GM15510 (cell line): ENCODE results near the gene BRINP2.

Experiments used
- POLR2A ChIP-seq: IDR thresholded peaks from 3 replicates; pipeline ENCODE4 v1.6.1; 2011; ENCODE audit warnings: borderline replicate concordance; ENCODE audit not compliant: insufficient read length; ENCODE audit errors: extremely low read depth

The BRINP2 gene

DNA sequence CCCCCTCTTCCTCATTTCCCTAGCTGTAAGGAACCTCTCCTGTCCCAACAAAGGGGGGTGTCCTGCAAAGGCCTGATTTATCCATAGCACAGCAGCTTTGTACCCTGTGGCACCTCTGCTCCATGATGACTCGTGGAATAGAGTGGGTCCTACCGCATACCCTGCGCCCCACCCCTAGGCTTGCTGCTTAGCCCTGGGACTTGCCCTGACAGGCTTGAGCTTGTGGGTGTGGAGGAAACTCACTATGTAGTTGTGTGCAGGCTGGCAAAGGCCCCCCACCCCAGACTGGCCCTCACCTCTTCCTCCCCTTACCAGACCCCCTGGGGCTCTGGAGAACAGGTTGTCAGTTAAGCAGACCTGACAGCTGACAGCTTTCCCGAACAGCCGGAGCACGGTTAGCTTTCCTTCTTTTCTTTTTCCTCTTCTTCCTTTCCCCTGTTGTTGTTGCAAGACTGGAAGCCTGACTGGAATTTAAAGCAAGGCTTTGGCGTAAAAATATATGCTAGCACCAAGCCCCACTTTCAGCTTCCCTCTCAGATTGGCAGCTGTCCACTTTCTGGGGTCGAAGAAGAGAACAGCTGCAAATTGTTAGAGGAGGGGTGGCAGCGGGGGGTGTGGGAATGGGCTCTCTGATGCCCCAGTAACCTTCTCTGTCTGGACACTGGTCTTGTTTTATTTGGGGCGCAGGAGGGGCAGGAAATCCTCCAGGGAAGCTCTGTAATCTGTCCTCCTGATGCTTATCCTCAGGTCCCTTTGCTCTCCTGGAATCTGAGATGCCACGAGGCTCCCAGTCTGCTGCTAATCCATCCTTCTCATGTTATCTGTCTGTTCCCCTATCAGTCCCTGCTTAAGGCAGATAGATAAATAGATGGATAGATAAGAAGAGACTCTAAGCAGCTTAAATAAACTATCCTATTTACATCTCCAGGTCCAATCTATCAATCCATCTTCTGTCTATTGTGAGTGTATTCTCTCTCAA, 134.6 kb downstream of the BRINP2 start:
- TF ChIP-seq POLR2A: no peak

DNA sequence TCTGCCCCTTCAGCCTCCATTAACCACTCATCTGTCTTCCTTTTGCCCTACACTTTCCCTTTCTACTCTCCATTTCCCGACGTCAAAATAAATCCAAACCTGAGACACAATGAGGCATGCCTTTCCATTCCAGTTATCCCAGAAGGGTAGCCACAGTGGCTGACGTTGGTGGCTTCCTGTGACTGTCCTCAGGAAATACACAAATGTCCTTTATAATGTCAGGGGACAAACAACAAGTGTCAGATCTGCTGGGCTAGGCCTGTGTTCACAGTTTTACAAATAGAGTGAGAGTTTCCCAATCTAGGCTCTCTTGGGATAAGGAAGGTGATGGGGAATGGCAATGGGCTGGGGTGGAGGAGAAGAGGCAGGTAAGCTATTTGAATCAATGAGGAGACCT, 135.3 kb downstream of the BRINP2 start:
- no peak for TF ChIP-seq POLR2A

DNA sequence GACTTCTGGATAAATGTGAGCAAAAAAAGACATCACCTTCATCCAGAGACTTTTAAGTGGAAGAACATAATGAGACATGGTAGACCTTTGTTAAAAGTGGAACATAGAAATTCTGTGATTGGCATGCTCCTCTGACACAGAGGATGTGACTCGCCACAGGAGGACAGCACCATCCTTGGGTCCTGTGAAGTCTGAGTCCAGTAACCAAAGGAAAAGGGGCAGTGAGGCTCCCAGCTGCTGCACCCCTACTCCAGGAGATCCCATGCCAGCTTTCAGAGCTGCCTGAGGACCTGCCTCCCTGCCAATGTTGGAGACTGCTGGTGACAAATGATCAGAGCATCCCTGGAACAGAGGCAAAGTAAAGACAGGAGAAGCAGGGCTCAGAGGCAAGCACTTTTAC, 136.2 kb downstream of the BRINP2 start:
- no peak for TF ChIP-seq POLR2A

DNA sequence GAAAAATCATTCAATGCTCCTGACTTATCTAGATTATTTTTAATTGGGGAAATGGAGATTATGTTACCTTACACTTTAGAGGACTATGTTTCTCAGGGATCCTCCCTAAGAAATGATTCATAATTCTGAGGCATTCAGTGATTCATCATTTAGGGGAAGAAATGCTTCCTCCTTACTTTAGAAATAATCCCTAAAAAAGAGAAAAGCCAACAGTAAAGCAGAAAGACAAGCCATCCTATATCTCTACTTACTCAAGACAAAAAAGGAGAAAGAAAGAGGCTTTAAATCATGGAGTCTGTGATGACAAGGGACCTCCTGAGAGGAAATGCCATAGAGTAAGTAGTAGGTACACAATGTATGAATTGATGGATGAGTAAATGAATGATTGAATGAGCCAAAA, 137.0 kb downstream of the BRINP2 start:
- no peak for TF ChIP-seq POLR2A

DNA sequence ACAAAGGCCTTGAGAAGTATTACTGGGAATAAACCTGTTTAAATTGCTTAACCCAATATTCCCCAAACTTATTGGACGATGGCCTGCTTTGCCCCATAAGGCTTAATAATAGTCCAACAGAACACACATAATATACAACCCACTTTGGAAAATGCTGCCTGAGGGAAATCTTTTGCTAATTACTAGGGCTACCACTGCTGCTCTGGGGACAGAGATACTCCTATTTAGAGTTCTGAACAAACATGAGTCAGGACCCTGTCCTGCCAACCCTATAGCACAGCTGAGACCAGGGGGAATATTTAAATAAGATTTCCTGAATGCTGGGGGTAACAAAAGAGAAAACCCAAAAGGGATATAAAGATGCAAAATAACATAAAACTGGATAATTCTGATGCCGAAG, 139.1 kb downstream of the BRINP2 start:
- TF ChIP-seq POLR2A: no peak

DNA sequence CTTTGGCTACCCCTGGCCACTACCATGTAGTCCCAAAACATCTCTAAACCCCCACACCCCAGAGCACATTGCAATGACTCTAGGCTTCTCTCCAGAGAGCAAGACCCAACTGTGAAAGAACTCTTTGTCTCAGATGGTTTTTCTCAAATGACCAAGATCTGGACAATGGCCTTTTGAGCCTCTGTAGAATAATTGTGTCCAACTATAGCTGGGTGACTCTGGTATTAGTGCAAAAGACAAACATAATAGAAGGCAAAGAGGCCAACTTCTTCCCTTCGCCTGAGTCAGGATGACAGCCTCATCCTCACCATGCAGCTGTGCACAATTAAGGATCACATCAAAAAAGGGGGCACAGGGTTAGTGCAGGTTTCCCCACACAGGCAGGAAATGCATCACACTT, 139.6 kb downstream of the BRINP2 start:
- no peak for TF ChIP-seq POLR2A

DNA sequence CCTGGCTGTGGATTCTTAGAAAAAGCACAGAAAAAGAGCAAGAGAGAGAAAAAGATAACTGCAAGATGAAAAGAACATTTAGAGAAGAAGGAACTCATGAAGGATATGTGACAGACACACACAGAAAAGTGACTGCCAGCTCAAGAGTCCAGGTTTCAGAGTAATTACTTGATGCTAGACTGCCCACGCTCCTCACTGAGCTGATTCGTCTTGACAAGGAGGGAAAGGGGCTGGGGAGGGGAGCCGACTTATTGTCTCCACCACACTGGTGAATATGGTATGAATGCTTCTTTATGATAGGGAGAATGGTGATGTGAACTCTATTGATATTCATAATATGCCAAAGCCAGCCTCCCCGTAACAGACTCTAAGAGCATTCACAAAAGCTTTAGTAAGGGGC, 140.4 kb downstream of the BRINP2 start:
- no peak for TF ChIP-seq POLR2A

DNA sequence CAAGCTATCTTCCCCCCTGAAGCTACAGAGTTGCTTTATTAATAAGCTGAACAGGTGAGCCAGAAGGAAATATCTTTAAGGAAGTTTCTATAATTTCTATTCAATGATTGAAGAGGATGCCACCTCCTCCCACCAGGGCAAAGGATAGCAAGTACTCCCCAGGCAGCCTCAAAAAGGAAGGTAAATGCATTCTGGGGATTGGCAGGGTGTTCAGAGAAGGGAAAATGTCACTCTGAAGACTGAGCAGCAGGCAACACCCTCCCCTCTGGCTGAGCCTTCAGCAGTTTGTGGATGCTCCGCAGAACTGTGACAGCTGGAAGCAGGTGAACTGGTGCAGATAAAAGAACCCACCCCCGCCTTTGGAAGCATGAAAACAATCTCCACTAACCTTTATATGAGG, 140.8 kb downstream of the BRINP2 start:
- no peak for TF ChIP-seq POLR2A

DNA sequence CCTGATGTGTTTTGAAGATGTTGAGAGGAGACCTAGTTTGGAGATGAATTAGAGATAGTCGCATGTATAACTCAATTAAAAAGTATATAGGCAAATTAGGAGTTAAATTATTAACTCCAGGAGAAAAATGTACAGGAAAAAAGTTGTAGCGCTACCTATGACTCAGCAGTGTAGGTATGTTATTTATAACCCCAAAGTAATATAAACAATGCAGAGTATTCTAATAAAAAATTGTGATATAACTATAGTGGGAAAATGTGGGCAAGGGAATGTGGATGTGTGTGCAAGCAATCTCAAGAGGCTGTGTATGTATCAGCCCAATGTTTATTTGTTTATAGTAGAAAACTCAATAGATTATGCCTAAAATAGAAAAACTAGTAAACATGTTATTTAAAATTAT, 144.5 kb downstream of the BRINP2 start:
- TF ChIP-seq POLR2A: no peak

DNA sequence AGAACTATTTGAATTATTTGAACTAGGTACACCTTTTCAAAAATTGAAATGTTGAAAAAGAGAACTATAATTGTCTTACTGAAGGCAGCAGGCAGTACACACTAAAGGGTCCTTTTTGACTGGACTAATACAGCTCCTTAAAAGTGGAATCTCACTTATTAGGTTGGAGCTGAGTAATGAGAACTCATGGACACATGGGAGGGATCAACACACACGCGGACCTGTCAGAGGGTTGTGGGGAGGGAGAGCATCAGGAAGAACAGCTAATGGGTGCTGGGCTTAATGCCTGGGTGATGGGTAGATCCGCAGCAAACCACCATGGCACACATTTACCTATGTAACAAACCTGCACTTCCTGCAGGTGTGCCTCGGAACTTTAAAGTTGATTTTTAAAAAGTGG, 145.0 kb downstream of the BRINP2 start:
- TF ChIP-seq POLR2A: no peak

DNA sequence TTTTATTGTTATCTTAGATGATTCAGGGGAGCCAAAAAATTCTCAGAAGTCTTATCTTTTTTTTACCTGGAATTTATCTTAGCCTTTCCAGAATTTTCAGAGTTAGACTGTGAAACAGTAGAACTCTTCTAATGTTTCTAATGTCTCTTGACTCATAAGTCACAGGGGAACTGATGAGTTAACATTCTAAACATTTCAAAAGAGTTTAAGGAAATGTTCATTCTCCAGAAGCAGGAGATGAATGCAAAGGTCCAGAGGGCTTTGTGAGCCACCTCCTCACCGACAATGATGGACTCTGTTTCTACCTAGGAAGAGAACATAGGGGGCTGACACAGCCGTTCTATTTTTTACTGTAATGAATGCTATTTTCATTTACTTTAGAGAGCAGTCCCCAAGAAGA, 157.5 kb downstream of the BRINP2 start:
- no peak for TF ChIP-seq POLR2A

DNA sequence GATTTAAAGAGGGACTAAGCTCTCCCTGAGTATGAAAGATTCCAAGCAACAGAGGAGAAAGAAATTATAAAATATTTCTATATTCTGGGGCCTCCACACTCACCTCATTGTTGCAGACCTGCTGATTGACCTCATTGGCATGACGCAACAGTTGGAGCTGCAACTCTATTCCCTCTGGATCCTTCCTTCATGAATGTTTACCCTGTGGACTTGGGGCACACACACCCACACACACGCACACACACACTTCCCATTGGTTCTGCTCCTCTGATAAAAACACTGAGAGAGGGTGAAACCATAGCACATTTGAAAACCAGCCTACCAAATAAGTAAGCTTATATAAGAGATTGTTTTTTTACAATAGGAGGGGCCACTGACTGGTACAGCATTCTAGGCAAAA, 159.1 kb downstream of the BRINP2 start:
- no peak for TF ChIP-seq POLR2A
